ENCODE measurements around the gene LRRC2.
"Not testable (repeated sequence)": the region's sequence is repeated elsewhere in the genome, so short reads cannot be mapped to it uniquely, and the experiment has no call there.

LRRC2 gene

GRCh38 chr3:46523556-46523955 lies 42.5 kb downstream of the LRRC2 start:
- no peak for DNase-seq (ENCODE audit: low read depth)

- not testable (repeated sequence) for DNase-seq (ENCODE audit: low read depth)
Observed at GRCh38 chr3:46522201-46522600, 43.9 kb downstream of the LRRC2 start.

GRCh38 chr3:46521096-46521495 lies 45.0 kb downstream of the LRRC2 start:
- no peak for DNase-seq (ENCODE audit: low read depth)

GRCh38 chr3:46520531-46520930 lies 45.6 kb downstream of the LRRC2 start:
- DNase-seq (ENCODE audit: low read depth): no peak

GRCh38 chr3:46519952-46520351 lies 46.1 kb downstream of the LRRC2 start:
- DNase-seq (ENCODE audit: low read depth): no peak

GRCh38 chr3:46517784-46518181 lies 48.3 kb downstream of the LRRC2 start:
- no peak for DNase-seq (ENCODE audit: low read depth)

GRCh38 chr3:46517016-46517783 lies 48.9 kb downstream of the LRRC2 start:
- peak; percentile 96 for DNase-seq (ENCODE audit: low read depth)

GRCh38 chr3:46516521-46516920 lies 49.6 kb downstream of the LRRC2 start:
- peak; percentile 71 for DNase-seq (ENCODE audit: low read depth)

GRCh38 chr3:46512191-46512749 lies 53.8 kb downstream of the LRRC2 start:
- DNase-seq (ENCODE audit: low read depth): peak; percentile 57

- no peak for DNase-seq (ENCODE audit: low read depth)
Observed at GRCh38 chr3:46509661-46510187, 56.4 kb downstream of the LRRC2 start.

- peak; percentile 52 for DNase-seq (ENCODE audit: low read depth)
Observed at GRCh38 chr3:46508850-46509591, 57.1 kb downstream of the LRRC2 start.

- no peak for DNase-seq (ENCODE audit: low read depth)
Observed at GRCh38 chr3:46506526-46506925, 59.6 kb downstream of the LRRC2 start.

GRCh38 chr3:46505953-46506352 lies 60.1 kb downstream of the LRRC2 start:
- no peak for DNase-seq (ENCODE audit: low read depth)

- DNase-seq (ENCODE audit: low read depth): no peak
Observed at GRCh38 chr3:46504789-46505188, 61.3 kb downstream of the LRRC2 start.

GRCh38 chr3:46503200-46503874 lies 62.8 kb downstream of the LRRC2 start:
- DNase-seq (ENCODE audit: low read depth): no peak

GRCh38 chr3:46501702-46502101 lies 64.4 kb downstream of the LRRC2 start:
- no peak for DNase-seq (ENCODE audit: low read depth)

GRCh38 chr3:46500656-46501635 lies 65.2 kb downstream of the LRRC2 start:
- peak; percentile 94 for DNase-seq (ENCODE audit: low read depth)

- DNase-seq (ENCODE audit: low read depth): peak; percentile 39
Observed at GRCh38 chr3:46498916-46499519, 67.1 kb downstream of the LRRC2 start.

GRCh38 chr3:46497556-46498265 lies 68.4 kb downstream of the LRRC2 start, which contains the start of gene RTP3:
Gene RTP3, plus strand, starts transcription at chr3:46497976. Its CDS starts 87 bp downstream, at chr3:46498063.
- no peak for DNase-seq (ENCODE audit: low read depth)
